HG03025 (cell line): Measurements from ENCODE around the gene NSMF.

Experiments used
- ATAC-seq: cut with Tn5 transposase; IDR thresholded peaks from one replicate; pipeline ENCODE4 v1.9.1; 2021; ENCODE audit warnings: mild to moderate bottlenecking, moderate library complexity; ENCODE audit not compliant: unreplicated experiment, low FRiP score

NSMF gene

DNA sequence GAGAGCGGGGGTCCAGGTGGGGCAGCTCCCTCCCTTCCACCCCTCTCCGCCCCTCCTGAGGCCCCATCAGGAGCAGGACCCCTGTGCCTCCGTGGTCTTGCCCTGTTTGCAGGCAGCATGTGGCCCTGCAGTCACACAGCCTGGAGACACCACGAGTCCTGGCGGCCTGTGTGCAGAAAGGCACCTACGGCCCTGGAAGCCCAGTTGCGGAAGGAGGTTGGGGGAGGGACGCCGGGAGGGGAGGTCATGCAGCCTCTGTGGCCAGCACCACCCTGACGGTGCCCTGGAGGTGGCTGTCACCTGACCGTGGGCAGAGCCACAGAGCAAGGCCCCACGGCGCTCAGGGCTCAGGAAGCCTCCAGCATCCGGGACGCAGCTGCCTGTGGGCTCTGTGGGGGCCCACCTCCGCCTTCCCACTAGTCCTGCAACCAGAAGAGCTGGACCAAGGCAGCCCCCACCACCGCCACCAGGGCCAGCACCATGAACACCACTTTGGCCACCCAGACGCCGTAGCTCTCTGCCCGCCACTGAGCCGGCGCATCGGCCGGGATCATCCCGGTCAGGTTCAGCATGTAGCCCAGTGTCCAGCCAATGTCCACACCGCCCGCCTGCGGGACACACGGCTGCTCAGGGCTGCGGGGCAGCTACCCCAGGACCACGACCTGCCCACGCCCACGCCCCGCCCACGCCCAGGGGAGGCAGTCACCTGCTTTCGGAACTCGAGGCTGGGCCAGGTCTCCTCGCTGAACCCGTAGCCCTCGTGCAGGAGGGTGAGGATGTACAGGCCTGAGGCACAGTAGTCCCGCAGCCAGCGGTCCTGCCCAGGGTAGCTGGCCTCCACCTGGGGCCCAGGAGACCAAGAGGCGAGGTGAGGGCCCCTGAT, 24.4 kb downstream of the NSMF start:
- ATAC-seq: no peak

DNA sequence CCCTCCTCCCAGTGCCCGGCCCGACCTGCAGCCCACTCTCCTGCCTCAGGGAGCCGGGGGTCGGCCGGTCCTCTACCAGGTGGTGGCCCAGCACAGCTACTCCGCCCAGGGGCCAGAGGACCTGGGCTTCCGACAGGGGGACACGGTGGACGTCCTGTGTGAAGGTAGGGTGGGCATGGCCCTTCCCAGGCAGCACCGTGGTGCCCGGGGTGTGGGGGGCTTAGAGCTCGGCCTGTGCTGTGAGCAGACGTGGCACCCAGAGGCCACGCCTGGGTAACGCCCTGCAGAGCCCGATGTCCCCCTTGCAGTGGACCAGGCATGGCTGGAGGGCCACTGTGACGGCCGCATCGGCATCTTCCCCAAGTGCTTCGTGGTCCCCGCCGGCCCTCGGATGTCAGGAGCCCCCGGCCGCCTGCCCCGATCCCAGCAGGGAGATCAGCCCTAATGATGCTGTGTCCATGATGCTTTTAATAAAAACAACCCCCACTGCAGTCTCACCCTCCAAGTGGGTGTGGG, 25.2 kb downstream of the NSMF start:
- no peak for ATAC-seq

DNA sequence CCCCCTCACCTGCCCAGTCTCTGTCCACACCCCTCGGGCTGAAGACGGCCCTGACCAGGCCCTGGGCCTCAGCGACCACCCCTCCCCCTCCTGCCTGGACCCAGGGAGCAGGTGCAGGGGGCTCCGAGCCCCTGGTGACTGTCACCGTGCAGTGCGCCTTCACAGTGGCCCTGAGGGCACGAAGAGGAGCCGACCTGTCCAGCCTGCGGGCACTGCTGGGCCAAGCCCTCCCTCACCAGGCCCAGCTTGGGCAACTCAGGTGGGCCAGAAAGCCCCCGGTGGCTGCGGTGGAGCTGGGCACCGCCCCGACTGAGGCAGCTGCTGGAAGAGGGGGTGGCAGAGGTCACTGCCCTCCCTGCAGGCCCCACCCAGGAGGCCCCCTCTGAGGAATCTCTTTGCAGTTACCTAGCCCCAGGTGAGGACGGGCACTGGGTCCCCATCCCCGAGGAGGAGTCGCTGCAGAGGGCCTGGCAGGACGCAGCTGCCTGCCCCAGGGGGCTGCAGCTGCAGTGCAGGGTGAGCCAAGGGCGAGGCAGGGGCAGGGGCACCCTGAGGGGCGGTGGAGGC, 25.7 kb downstream of the NSMF start:
- no peak for ATAC-seq

DNA sequence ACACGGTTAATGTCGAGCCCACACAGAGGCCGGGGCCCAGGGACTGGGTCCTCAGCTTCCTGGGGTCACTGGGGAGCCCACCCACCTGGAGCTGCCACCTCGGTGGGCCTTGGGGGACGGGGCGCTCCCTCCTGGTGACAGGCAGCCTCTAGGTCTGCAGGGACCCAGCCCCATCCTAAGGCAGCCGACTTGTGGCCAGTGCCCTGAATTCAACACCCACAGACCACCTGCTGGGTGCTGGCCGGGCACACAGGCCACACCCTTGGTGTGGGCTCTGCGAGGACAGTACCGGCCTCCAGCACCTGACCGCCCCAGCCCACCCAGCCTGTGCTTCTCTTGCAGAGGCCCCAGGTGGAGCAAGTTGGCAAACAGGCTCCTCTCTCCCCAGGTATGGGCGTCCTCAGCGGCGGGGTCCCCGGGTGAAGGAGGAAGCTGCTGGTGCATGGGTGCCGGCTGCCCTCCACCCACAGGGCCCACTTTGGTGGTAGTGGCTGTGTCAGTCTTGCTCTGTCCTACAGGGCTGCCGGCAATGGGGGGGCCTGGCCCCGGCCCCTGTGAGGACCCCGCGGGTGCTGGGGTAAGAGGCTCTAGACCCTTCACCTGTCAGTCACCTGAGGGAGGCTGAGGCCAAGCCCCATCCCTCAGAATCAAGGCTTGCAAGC, 26.3 kb downstream of the NSMF start:
- ATAC-seq: no peak

DNA sequence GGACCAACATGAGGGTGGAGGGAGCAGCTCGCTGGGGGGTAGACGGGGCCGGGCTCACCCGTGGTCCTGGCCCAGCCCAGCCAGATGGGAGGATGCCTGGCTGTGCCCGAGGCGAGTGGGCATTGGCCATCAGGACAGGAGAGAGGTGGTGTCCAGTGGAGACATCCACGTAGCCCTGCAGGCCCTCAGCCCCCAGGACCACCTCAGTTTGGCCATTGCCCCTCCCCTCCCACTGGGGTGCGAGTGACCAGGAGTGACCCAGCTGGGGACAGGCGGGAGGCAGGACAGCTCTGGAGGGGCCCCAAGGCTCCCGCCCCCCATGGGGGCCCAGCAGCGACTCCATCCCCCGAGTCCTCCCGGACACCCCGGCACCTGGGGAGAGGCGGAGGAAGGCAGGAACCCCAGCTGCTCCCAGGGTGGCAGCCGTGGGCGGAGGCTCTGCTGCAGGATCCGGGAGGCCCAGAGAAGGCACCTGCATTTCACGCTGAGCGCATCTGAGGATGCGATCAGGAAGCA, 27.7 kb downstream of the NSMF start:
- ATAC-seq: no peak

DNA sequence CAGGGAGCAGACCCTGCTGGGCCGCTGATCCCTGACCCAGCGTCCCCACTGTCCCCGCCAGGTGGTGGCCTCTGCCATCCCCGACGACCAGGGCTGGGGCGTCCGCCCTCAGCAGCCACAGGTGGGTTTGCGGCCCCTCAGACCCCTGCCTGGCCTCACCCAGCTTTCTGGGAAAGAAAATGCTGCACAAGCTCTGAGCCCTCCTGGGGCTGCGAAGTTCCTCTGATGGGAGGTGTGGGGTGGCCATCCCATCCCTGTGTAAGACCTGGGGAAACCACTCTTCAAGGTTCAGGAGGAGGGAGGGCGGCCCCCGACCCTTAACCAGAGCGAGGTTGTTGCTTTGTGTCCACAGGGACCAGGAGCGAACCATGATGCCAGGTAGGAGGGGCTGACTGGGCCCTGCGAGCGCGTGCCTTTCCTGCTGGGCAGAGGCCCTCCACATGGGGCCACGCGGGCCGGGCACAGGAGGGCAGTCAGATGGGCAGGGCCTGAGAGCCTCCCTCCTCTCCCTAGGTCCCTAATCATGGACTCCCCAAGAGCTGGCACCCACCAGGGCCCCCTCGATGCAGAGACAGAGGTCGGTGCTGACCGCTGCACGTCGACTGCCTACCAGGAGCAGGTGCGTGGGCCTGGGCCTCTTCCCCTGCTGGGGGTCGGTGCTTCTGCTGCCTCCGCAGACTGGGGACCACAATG, 28.3 kb downstream of the NSMF start:
- no peak for ATAC-seq

DNA sequence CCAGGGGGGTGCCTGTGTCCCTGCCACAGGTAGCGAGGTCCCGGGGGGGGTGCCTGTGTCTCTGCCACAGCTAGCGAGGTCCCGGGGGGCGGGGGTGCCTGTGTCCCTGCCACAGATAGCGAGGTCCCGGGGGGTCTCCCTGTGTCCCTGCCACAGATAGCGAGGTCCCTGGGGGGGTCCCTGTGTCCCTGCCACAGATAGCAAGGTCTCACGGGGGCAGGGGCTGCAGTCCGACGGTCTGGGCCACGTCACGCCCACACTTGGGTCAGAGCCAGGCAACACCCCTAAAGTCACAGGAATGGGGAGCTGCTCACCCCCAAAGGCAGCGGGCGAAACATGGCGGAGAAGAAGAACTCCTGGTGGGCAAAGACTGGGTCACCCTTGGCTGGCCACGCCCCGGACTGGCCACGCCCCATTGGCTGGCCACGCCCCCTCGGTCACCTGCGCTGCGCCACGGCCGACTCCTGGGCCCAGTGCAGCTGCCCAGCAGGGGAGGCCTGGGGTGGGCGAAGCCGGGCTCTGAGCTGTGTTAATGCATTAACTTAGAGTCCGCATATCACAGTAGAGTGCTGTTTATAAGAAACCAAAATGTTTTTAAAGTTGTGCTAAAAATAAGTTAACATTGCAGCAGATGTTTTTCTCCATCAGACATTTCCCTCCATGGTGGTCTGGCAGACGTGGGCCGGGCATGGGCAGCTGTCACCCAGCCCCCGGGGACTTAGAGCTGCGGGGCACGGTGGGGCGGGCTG, 29.0 kb downstream of the NSMF start:
- ATAC-seq: no peak

DNA sequence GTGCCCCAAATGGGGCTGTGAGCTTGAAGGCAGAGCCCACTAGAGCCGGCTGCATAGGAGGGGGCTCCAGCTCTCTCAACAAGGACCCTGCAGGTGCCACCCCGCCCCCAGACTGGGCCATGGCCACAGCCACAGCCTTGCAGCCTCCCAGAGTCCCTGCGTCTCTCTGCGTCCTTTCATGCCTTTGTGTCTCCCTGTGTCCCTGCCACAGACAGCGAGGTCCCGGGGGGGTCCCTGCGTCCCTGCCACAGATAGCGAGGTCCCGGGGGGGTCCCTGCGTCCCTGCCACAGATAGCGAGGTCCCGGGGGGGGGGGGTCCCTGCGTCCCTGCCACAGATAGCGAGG, 29.6 kb downstream of the NSMF start:
- no peak for ATAC-seq

DNA sequence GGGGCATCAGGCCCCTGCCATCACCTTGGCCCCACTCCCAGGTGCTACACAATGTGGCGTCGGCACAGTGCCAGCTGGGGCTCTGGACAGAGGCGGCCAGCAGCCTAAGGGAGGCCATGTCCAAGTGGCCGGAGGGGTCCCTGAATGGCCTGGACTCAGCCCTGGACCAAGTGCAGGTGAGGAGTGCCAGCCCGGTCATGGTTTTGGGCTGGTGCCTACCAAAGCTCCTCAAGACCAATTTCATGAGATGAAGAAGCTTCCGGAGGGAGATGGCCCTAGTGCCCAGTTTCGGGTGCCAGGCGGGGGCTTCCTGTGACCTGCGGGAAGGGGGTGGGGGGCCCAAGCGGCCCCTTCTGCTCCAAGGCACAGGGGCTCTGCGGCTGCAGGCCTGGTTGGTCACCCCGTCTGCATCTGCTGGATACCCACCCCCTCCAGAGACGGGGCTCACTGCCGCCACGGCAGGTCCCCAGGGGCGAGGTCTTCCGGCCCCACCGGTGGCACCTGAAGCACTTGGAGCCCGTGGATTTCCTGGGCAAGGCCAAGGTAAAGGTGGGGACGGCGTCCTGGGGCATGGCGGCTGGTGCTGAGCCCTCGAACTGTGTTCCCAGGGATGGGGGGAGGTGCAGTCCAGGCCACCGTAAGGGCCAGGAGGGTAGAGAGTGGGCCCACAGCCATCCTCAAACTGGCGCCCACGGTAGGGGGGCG, 30.1 kb downstream of the NSMF start:
- ATAC-seq: no peak

DNA sequence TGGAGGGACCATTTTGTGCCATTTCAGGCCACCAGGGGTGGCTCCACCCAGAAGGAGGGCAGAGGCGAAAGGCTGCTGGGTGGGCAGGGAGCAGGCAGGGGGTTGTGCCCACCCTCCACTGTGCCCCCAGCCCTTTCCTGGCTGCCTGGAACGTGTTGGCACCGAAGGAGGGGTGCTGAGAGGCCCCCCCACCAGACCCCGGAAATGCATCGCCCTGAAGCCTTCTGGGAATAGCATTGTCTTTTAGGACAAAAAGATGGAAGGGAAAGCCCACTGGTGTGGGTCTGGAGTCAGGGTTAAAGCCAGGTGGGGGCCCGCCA, 30.9 kb downstream of the NSMF start:
- ATAC-seq: no peak

DNA sequence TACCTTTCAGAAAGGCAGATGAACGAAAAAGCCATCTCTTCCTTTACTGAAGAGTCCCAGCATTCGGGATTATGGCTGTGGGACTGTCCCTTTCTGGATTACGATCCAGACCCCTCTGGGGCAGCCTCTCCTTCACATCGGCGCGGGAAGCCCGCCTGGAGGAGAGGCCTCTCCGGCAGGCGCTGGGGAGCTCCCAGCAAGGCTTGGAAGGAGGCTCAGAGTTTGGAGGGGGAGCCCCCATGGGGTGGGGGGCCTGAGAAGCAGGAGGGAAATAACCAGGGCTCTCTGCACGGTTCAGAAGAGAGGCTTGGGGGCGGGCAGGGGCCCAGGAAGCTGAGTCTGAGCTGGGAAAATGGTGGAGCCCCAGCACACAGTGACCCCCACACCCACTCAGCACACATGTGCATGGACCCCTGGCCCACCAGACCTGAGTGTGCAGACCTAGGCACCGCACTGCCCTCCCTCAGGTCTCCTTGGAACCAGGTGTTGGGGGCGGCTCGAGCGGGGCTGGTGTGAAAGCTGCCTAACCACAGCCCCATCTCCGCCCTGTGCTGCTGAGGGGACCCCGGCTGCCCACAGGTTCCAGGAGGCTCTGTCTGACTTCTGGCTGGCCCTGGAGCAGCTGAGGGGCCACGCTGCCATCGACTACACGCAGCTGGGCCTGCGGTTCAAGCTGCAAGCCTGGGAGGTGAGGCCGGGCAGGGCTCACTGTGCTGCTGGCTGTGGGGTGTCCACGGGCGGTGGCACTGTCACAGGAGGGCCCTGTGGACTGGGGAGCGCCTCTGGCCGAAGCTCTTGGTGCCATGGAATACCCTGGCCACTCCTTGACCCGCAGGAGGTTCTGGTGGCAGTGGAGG, 31.5 kb downstream of the NSMF start:
- no peak for ATAC-seq

DNA sequence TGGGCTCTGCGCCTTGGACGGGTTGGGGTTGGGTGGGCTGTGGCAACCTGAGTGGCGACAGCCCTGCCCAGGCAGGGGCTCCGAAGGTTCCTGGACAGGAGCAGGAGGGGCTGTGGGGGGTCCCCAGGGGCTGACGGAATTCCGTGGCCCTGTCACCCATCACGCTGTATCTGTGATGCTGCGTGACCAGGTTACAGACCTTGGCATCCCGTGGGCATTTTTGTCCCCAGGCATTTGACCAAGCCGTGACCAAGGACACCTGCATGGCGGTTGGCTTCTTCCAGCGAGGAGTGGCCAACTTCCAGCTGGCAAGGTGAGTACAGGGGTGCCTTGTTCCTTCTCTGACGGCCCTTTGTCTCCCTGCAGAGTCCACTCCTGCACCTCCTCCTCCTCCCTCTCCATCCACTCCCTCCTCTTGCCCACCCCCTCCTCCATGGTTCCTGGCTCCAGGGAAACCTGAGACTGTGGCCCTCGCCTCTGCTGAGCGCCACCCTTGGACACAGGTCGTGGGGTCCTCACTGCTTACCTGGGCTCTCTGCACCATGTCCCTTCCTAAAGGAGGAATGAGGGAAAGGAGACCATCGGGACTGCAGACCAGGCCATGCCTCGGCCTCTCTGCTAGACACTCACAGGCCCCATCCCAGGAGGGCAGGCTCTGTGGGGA, 33.0 kb downstream of the NSMF start:
- no peak for ATAC-seq

DNA sequence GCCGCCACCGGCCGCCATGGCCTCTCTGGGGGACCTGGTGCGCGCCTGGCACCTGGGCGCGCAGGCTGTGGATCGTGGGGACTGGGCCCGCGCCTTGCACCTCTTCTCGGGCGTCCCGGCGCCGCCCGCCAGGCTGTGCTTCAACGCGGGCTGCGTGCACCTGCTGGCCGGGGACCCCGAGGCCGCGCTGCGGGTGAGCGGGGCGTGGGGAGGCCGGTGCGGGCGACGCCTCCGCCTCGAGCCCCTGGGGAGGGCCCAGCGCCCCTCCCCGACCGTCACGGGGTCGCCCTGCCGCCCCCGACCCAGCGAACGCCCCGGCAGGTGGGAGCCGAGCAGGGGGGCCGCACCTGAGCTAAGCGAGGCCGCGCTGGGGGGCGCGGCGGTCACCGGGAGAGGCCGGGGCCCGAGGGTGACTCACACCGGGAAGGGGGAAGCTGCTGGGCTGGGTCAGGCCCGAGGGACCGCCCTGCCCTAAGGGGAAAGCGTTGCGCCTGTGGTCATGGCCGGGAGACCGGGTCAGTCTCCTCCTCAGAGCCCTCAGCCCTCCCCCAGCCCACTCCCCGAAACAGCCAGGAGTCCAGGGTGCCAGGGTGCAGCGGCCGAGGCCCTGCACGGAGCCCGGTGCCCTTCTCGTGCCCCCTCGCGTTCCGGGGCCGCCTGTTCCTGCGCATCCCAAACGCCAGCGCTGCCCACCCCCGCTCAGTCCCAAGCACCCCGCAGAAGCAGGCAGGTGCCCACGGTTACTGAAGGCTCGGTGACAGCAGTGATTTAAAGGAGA, 35.4 kb downstream of the NSMF start:
- peak; percentile 13 for ATAC-seq

DNA sequence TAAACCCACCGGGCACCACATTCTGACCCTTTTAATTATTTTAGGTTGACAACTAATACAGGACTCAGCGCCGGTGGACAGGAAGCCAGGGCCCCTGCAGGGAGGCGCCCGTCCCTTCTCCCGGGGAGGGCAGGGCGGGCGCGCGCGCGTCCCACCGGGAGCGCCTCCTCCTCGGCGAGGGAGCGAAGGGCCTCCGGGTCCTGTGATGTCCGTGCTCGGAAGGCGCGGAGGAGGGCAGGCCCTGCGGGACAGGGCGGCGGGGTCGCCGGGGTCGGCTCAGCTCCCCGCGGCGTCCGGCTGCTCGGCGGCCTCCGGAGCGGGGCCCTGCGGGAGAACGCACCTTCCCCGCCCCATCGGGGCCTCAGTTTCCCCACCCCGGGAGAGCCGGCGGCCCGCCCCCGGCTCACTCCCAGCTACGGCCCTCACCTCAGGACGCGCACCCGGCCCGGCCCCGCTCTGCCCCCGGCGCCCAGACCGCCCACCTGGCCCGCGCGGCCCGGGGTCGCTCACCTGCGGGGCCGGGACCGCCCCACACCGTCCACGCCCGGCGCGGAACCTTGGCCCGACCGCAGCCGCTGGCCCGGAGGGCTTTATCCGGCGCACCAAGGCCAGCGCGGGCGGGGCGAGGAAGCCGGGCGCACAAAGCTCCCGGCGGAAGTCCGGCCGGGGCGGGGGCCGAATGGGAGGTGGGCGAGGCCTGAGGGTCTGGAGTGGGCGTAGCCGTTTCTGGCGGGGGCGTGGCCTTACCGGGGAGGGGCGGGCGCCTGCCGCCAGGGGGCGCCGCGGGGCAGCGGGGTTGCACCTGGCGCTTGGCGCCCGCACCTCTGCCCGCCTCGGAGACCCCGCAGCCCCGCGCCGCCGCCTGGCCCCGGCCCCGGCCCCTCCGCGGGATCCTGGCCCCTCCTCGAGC, 36.3 kb downstream of the NSMF start, which contains the start of the genes EXD3 and NOXA1:
Gene EXD3, minus strand, starts transcription at position 559 of the 910 bp plus-strand sequence. CDS start 27,805 bp downstream, outside the sequence.
Gene NOXA1, plus strand, starts transcription at position 790 of the 910 bp plus-strand sequence. CDS start 137 bp downstream, outside the sequence.
- peak; percentile 47 for ATAC-seq

DNA sequence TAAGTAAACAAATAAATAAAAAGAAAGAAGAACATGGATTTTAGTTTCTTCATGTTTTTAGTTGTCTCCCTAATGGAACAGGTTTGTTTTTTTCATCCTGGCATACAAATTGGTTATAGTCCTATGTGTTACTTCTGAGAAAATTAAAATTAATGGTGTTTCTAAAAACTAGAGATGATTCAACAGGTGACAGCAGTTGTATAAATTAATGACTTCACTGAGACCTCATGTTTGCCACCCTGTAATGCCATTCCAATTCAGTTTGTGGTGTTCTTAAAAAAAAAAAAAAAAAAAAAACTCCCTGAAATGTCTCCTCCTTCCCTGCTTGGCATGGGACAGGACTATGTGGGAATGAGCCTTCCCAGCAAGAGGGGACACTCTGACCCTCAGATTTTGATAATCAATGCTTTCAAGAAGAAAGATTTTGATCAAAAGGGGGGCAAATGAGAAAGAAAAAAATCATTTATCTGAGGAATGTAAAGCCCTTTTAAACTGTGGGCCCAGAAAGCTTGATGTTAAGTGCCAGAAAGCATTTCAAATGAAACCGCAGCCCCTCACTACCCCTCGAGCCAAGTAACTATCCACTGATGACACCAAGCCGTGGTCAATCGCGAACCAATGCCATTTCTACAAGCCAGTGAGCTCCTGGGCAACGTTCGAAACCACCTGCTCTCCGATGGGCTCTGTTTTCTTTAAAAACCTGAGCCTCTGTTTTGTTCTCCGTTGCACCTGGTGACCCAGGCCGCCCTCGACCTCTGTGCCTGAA, 37.1 kb downstream of the NSMF start:
- no peak for ATAC-seq
